Activated T-cell treated with anti-CD3 and anti-CD28 coated beads, Interleukin-2, amount 50 U/mL, for 72 hours (primary cell): Measurements from ENCODE around the gene SLC8A1. TPM values are rescaled to one million over a fixed set of nuclear protein-coding genes. Genes with fewer than 3 reads are reported as not detected.

Source experiments
- ATAC-seq, 2 donors: fragments of 150-1000 bp; cut with Tn5 transposase; replicated peaks in 1 of 2; 2 replicates each; pipeline ENCODE4 v1.10.0; 2021; ENCODE audit warnings: moderate library complexity in 2 of 2, mild to moderate bottlenecking in 1 of 2
- DNase-seq, 2 donors: peaks; one replicate each; pipeline ENCODE4 v3.0.0; 2021 to 2022; ENCODE audit warnings: mixed read lengths in 1 of 2
- H3K27ac Mint-ChIP-seq: one replicate; pipeline ENCODE4 v1.8.0; 2022; ENCODE audit warnings: mild to moderate bottlenecking, moderate library complexity, mixed read lengths
- H3K27me3 Mint-ChIP-seq: one replicate; pipeline ENCODE4 v1.8.0; 2022; ENCODE audit warnings: low read depth, mixed read lengths
- H3K36me3 Mint-ChIP-seq, 2 donors: one replicate each; pipeline ENCODE4 v1.8.0; 2022; ENCODE audit warnings: mixed read lengths in 2 of 2, mild to moderate bottlenecking in 1 of 2; ENCODE audit not compliant: insufficient read depth in 2 of 2
- H3K4me1 Mint-ChIP-seq: one replicate; pipeline ENCODE4 v1.8.0; 2022; ENCODE audit warnings: low read depth, mixed read lengths
- H3K4me3 Mint-ChIP-seq, 2 donors: one replicate each; pipeline ENCODE4 v1.8.0; 2022; ENCODE audit warnings: mild to moderate bottlenecking in 2 of 2, mixed read lengths in 2 of 2, moderate library complexity in 2 of 2
- H3K9me3 Mint-ChIP-seq, 2 donors: one replicate each; pipeline ENCODE4 v1.8.0; 2022; ENCODE audit warnings: mixed read lengths in 2 of 2
- total RNA-seq, 2 donors: library from RNA; stranded (reverse); gene quantifications; one replicate each; pipeline ENCODE4 v1.2.3, GENCODE V29; 2022

Gene SLC8A1
- total RNA-seq, 2 donors from 2014 or later: 0.58 to 1.9 TPM

GRCh38 chr2:40150266-40150665, 301.6 kb downstream of the SLC8A1 start:
- H3K4me3 Mint-ChIP-seq: no peak overlapping the region
- no peak for ATAC-seq
- H3K4me1 Mint-ChIP-seq: no peaks in the 10 kb centered on the region
- H3K9me3 Mint-ChIP-seq: no peaks in the 10 kb centered on the region
- peaks cover 11% of the 10 kb centered on the region for H3K27me3 Mint-ChIP-seq
- no peak overlapping the region for H3K27ac Mint-ChIP-seq
- no peak for DNase-seq
- H3K36me3 Mint-ChIP-seq: peaks cover 0 to 2% of the 10 kb centered on the region in 2 donors

GRCh38 chr2:40148334-40148733, 303.6 kb downstream of the SLC8A1 start:
- no peak overlapping the region for H3K4me3 Mint-ChIP-seq
- DNase-seq (no peak), ATAC-seq (no peak)
- peaks cover 11% of the 10 kb centered on the region for H3K27me3 Mint-ChIP-seq
- no peak overlapping the region for H3K27ac Mint-ChIP-seq
- no peaks in the 10 kb centered on the region for H3K9me3 Mint-ChIP-seq
- H3K36me3 Mint-ChIP-seq: peaks cover 0 to 4% of the 10 kb centered on the region in 2 donors
- H3K4me1 Mint-ChIP-seq: no peaks in the 10 kb centered on the region

DNA sequence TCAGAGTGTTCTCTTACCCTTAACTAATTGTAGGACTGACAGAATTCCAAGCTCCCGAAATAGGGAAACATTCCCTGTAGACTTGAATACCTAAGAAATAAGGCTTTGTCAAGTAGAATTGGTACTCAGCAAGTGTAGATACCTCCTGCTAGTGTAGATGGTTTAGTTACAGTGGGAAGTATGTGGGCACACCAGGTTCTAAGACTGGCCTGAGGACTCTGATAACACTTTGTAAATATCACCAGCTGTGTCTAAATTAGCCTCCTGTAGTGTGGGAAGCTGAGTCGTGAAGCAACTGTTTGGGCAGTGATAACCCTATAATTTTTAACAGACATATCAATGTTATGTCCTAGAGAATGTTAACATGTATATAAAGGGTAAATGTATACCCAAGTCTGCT, 304.5 kb downstream of the SLC8A1 start:
- peaks cover 0 to 4% of the 10 kb centered on the region in 2 donors for H3K36me3 Mint-ChIP-seq
- ATAC-seq (no peak), DNase-seq (no peak)
- H3K4me1 Mint-ChIP-seq: no peaks in the 10 kb centered on the region
- H3K4me3 Mint-ChIP-seq: no peak overlapping the region
- H3K27me3 Mint-ChIP-seq: peaks cover 11% of the 10 kb centered on the region
- no peak overlapping the region for H3K27ac Mint-ChIP-seq
- H3K9me3 Mint-ChIP-seq: no peaks in the 10 kb centered on the region

GRCh38 chr2:40144022-40144421, 307.9 kb downstream of the SLC8A1 start:
- H3K27me3 Mint-ChIP-seq: no peaks in the 10 kb centered on the region
- no peak overlapping the region for H3K4me3 Mint-ChIP-seq
- DNase-seq (no peak), ATAC-seq (no peak)
- H3K36me3 Mint-ChIP-seq: peaks cover 0 to 6% of the 10 kb centered on the region in 2 donors
- H3K9me3 Mint-ChIP-seq: peaks cover 0 to 2% of the 10 kb centered on the region in 2 donors
- H3K4me1 Mint-ChIP-seq: no peaks in the 10 kb centered on the region
- H3K27ac Mint-ChIP-seq: no peak overlapping the region

GRCh38 chr2:40138314-40138713, 313.6 kb downstream of the SLC8A1 start:
- Mint-ChIP-seq H3K4me1 (no peaks in the 10 kb centered on the region), H3K4me3 (no peak overlapping the region), H3K27ac (no peak overlapping the region), H3K9me3 (peaks cover 0 to 2% of the 10 kb centered on the region in 2 donors), H3K36me3 (peaks cover 0 to 4% of the 10 kb centered on the region in 2 donors), H3K27me3 (no peaks in the 10 kb centered on the region)
- DNase-seq (no peak), ATAC-seq (no peak)

DNA sequence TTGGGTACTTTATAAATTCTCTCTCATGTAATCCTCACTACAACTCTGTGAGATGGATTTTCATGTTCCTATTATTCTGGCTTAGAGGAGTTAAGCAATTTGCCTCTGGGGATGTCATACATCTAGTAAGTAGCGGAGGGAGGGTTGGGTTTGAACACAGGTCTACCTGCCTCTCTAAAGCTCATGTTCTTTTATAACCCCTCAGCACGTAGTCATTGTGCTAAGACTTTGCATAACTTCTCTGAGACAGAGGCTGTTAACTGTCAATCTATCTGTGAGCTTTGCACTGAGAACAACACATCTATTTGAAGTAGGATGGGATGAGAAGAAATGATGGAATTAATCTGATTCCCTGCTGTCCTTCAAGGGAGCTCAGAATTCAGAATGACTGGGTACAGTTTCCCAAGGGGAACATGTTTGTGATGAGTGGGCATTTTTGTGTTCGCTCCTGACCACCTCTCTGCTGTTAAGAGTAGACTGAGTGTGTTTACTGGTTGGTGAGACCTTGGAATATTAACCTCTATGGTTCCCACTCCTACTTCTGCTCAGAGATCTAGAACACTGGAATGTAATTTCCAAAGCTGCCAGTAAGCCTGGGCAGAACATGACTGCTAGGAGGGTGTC, 320.7 kb downstream of the SLC8A1 start:
- ATAC-seq (no peak), DNase-seq (no peak)
- Mint-ChIP-seq H3K9me3 (no peaks in the 10 kb centered on the region), H3K27me3 (no peaks in the 10 kb centered on the region), H3K4me1 (peaks cover 7% of the 10 kb centered on the region), H3K36me3 (no peaks in the 10 kb centered on the region), H3K27ac (no peak overlapping the region), H3K4me3 (no peak overlapping the region)

- H3K27me3 Mint-ChIP-seq: no peaks in the 10 kb centered on the region
- no peaks in the 10 kb centered on the region for H3K36me3 Mint-ChIP-seq
- DNase-seq (no peak), ATAC-seq (no peak)
- no peak overlapping the region for H3K27ac Mint-ChIP-seq
- peaks cover 14% of the 10 kb centered on the region for H3K4me1 Mint-ChIP-seq
- no peaks in the 10 kb centered on the region for H3K9me3 Mint-ChIP-seq
- no peak overlapping the region for H3K4me3 Mint-ChIP-seq
Observed at GRCh38 chr2:40130251-40130994, 321.5 kb downstream of the SLC8A1 start.

DNA sequence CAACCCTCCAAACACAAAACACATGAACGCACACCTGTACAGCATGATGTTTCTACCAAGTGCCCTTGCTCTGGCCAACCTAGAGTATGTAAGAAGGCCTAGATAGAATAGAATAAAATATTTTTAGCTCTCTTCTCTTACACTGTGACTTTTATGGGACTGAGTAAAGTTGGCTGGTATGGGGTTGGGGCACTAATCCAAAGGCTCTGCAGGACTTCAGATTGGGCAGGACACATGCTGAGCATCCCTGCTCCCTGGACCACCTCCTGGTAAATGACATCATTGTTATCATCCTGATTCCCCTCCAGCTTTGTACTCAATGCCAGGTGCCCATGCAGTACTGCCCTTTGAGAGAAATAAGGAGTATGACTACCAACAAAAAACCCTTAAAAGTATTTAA, 322.2 kb downstream of the SLC8A1 start:
- Mint-ChIP-seq H3K4me3 (no peak overlapping the region), H3K36me3 (no peaks in the 10 kb centered on the region), H3K27ac (no peak overlapping the region), H3K4me1 (peaks cover 14% of the 10 kb centered on the region), H3K27me3 (no peaks in the 10 kb centered on the region), H3K9me3 (no peaks in the 10 kb centered on the region)
- DNase-seq: no peak
- ATAC-seq: no peak

DNA sequence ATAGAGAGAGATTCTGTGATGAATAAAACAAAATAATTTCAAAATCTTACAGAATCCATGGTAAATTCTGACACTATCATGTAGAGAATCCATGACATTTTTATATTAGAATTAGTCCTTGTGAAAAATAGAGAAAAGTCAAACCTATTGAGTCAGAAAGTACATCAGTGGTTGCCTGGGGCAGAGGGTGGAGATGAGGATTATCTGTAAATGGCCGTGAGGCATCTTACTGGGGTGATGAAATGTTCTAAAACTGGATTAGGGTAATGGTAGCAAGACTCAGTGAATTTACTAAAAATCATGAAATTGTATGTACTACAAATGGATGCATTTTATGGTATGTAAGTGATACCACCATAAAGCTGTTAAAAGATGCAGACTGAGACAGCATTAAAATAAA, 323.1 kb downstream of the SLC8A1 start:
- peaks cover 17% of the 10 kb centered on the region for H3K4me1 Mint-ChIP-seq
- no peak overlapping the region for H3K4me3 Mint-ChIP-seq
- no peaks in the 10 kb centered on the region for H3K27me3 Mint-ChIP-seq
- H3K27ac Mint-ChIP-seq: no peak overlapping the region
- no peak for DNase-seq
- H3K36me3 Mint-ChIP-seq: no peaks in the 10 kb centered on the region
- no peaks in the 10 kb centered on the region for H3K9me3 Mint-ChIP-seq
- no peak for ATAC-seq

- H3K4me1 Mint-ChIP-seq: peaks cover 23% of the 10 kb centered on the region
- H3K9me3 Mint-ChIP-seq: no peaks in the 10 kb centered on the region
- no peak overlapping the region for H3K4me3 Mint-ChIP-seq
- ATAC-seq (no peak), DNase-seq (no peak)
- no peaks in the 10 kb centered on the region for H3K36me3 Mint-ChIP-seq
- no peak overlapping the region for H3K27ac Mint-ChIP-seq
- no peaks in the 10 kb centered on the region for H3K27me3 Mint-ChIP-seq
Observed at GRCh38 chr2:40127890-40128557, 323.9 kb downstream of the SLC8A1 start.

DNA sequence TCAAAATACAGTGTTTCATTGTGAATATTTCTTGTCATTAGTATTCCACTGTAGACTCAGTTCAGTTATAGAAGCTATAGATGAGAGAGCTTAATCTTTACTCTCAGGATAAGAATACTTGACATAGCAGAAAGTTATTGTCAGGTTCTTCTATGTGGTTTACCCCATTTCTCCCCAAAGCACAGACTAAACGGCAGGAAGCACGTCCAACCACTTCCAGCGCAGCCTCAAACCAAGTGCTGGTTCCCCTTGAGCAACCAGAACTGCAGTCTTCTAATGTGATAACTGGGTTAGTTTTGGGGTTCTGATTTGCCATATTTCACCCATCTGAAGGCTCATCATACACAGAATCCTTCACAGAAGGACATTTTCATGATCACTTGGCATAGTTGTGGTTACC, 324.7 kb downstream of the SLC8A1 start:
- DNase-seq: no peak
- no peaks in the 10 kb centered on the region for H3K27me3 Mint-ChIP-seq
- no peaks in the 10 kb centered on the region for H3K36me3 Mint-ChIP-seq
- no peak for ATAC-seq
- H3K27ac Mint-ChIP-seq: no peak overlapping the region
- no peaks in the 10 kb centered on the region for H3K9me3 Mint-ChIP-seq
- H3K4me1 Mint-ChIP-seq: peaks cover 23% of the 10 kb centered on the region
- no peak overlapping the region for H3K4me3 Mint-ChIP-seq

GRCh38 chr2:40126006-40126405, 325.9 kb downstream of the SLC8A1 start:
- H3K36me3 Mint-ChIP-seq: no peaks in the 10 kb centered on the region
- no peaks in the 10 kb centered on the region for H3K9me3 Mint-ChIP-seq
- no peak overlapping the region for H3K27ac Mint-ChIP-seq
- H3K4me3 Mint-ChIP-seq: no peak overlapping the region
- DNase-seq: no peak
- no peaks in the 10 kb centered on the region for H3K27me3 Mint-ChIP-seq
- no peak for ATAC-seq
- peaks cover 23% of the 10 kb centered on the region for H3K4me1 Mint-ChIP-seq

DNA sequence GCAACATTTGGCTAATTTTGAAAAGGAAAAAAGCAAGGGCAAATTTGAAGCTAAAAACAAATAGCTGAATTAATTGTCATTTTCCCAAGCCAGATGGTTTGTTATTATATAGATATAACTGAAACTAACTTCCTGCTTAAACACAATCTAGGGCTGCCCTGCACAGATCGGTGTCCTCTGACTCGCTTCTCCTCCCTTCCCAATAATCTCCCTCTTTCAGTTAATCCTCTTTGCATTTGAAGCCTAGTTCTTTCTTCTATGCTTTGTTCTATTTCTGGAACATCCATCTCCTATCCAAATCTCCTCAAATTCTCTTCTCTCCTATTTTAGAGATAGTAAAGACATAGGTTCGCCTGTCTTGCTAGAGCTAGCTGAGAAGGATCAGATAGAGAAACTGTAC, 328.1 kb downstream of the SLC8A1 start:
- Mint-ChIP-seq H3K4me3 (no peak overlapping the region), H3K4me1 (peaks cover 23% of the 10 kb centered on the region), H3K27ac (no peak overlapping the region), H3K9me3 (no peaks in the 10 kb centered on the region), H3K36me3 (no peaks in the 10 kb centered on the region), H3K27me3 (no peaks in the 10 kb centered on the region)
- DNase-seq (no peak), ATAC-seq (no peak)
